CD4-positive, alpha-beta T cell treated with Interleukin-15 for 4 hours (primary cell): Measurements from ENCODE around the gene DOC2A.
A peak's percentile ranks its signal among the peaks of the same experiment; 100 is the strongest.
"Not testable (repeated sequence)": the region's sequence is repeated elsewhere in the genome, so short reads cannot be mapped to it uniquely, and the experiment has no call there.

ENCODE experiments used
- DNase-seq: peaks from one replicate; pipeline ENCODE4 v3.0.0-alpha.2; 2020; ENCODE audit warnings: low spot score

DOC2A gene

GRCh38 chr16:30010844-30011713 is at the start of gene DOC2A:
Gene DOC2A, minus strand, starts transcription at chr16:30011027. Its CDS starts 805 bp downstream, at chr16:30010222.
- DNase-seq = peak; percentile 13

DNA sequence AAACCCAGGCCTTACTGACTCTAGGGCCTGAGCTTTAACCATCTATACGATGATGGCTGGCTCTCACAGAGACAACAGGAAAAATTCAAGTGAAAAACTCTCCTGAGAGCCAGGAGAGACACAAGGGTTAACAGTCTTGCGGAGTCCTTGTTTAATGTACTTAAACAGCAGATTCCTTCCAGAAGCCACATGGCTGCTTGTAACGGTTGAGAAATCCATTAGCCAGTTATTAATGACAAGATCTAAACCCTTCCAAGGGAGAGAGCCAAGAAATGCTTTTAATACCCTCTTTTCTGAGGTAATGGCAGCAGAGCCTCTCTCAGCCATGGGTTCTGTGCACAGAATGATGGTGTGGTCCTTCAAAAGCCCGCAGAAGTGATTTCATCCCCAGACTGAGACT is 49.5 kb upstream of the DOC2A start:
- DNase-seq = no peak

DNA sequence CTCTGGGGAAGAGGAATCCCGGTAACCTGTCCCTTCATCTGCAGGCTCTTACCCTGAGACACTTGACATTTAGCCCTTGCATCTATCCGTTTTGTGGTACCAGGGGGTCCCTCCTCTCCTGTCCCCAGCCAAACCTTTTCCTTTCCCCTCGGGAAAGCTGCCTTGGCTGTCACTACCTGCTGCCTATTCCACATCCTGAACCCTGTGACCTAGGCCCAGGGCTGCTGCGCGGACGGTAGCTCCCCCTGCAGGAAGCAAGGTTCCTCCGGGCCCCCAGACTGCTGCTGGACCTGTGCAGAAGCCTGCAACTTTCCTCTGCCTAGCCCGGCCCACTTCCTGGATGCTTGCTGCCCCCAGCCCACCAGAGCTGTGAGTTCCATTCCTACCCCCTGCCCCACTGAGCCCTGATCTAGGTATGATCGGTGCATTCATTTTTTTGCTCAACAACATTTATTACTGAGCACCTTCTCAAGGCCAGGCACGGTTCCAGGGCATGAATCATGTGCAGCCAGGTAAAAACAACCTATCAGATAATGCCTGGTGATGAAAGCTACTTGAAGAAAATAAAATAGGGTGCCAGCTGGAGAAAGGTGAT is 44.2 kb upstream of the DOC2A start:
- peak; percentile 47 for DNase-seq

DNA sequence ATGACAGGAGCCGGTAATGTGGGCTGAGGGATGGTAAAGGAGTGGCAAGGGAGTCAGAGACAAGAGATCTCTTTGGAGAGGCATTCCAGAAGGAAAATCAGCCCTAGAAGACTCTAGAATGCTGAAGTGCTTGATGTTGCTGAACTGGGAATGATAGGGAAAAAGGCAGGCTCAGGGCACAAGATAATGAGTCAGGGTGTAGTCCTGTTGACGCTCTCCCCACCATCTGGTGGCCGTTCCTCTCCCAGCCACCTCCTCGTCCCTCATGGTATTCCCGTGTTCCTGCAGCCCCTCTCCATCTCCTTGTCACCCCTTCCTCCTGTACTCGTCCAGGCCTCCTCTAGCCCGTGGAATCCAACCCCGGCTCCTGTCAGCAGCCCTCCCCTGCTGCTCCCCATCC is 43.6 kb upstream of the DOC2A start:
- no peak for DNase-seq

DNA sequence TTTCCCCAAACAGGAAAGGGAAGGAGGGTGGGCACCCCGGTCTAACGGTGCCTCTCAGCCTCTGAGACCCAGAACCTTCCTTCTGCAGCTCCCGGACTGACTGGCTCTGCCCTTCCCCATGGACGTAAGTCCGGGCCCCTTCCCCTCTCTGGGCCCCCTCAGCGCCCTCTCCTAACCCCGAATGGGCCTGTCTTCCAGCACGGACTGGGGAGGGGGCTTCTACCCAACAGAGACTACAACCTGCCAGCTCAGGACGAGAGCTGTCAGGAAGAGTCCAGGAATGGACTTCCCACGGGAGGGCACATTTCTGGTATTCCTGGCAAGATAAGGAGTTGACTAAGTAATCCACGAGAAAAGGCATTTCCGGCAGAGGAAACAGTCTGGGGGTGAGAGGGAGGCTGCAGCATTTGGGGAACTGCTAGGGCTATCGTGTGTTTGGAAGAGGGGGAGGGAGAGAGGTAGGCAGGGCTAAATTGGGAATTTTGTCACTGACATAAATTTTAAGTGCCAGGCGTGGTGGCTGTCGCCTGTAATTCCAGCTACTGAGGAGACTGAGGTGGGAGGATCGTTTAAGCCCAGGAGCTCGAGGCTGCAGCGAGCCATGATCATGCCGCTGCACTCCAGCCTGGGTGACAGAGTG is 42.7 kb upstream of the DOC2A start:
- DNase-seq = no peak

- DNase-seq = peak; percentile 89
Measured at GRCh38 chr16:30052671-30053372, 42.0 kb upstream of the DOC2A start.

DNA sequence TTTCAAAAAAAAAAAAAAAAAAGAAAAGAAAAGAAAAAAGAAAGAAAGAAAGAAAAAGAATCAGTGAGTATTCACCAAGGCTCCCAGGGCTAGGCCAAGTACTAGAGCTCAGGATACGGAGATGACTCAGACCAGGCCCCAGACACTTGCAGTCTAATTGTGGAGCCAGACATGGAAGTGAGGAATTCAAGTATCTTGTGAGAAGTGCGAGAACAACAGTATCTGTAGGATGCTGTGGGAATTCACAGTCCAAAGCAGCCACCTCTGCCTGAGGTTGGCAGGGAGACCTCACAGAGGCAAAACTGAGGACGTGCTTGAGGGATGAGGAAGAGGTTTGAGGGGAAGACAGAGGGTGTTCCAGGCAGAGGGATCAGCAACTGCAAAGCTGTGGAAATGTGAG is 40.7 kb upstream of the DOC2A start:
- no peak for DNase-seq

- DNase-seq = no peak
Measured at GRCh38 chr16:30049871-30050270, 39.0 kb upstream of the DOC2A start.

DNA sequence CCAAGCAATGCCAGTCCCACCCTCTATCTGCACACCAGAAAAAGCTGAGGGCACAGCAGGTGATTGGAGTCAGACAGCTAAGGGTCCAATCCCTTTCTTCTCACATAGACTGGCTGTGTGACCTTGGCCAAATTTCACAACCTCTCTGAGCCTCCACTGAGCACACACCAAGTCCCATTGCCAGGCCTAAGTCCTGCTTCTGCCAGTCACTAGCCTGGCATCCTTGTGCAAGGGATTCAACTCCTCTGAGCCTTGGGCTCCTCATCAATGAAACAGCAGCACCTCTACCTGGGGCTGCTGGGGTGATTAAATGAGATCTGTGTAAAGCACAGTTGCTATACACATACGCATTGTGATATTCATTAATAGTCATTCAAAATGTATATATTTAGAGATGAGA is 35.8 kb upstream of the DOC2A start:
- no peak for DNase-seq

- DNase-seq = no peak
Measured at GRCh38 chr16:30046178-30046577, 35.4 kb upstream of the DOC2A start.

GRCh38 chr16:30041841-30042240 is 31.0 kb upstream of the DOC2A start:
- peak; percentile 39 for DNase-seq

DNA sequence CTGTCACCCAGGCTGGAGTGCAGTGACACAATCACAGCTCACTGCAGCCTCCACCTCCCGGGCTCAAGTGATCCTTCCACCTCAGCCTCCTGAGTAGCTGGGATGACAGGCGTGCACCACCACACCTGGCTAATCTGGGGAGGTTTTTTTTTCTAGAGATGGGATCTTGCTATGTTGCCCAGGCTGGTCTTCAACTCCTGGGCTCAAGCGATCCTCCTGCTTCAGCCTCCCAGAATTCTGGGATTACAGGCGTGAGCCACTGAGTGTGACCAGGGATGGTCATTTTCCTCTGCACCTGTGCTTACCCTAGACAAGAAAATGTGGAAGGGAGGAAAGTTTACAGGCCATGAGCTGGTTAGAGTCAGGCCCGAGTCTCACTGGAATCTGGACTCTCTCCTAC is 29.9 kb upstream of the DOC2A start:
- DNase-seq = not testable (repeated sequence)

DNA sequence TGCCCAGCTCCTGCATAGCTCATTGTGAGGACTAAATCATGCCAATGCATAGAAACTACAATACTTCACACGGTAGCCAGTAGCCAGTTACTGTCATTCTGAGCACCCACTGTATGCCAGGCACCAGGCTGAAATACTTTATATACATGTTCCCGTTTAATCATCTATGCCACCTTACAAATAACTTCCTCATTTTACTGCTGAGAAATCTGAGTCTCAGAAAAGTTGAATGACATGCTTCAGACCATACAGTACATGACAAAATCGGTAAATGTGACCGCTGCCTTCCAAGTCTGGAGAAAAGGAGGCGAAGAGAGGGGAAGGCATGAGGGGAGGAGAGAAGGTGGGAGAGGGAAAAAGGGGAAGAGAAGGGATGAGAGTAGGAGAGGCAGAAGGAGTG is 29.4 kb upstream of the DOC2A start:
- no peak for DNase-seq

DNA sequence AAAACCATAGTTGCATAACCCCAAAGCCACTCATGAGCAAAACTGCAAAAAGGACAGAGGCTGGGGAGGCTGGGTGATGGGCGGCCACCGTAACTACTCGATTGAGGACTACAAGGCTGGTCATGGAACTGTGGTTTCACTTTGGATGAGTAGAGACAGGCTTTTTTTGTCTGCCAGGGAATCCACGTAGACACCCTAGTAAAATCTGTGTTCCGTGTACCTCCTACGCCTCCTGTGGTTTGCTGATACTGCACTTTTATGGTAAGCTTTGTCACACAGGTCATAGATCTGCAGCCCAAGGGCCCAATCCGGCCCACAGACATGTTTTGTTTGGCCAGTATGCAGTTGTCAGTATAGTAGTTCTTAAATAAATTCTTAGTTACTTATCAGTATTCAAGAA is 22.4 kb upstream of the DOC2A start:
- DNase-seq = no peak

GRCh38 chr16:30032083-30032819 is 21.4 kb upstream of the DOC2A start:
- DNase-seq = peak; percentile 66

- DNase-seq = no peak
Measured at GRCh38 chr16:30031477-30031918, 20.7 kb upstream of the DOC2A start.

GRCh38 chr16:30030841-30031413 is 20.1 kb upstream of the DOC2A start, which contains the start of gene TLCD3B:
Gene TLCD3B, minus strand, starts transcription at chr16:30031271. Its CDS starts 744 bp downstream, at chr16:30030527.
- no peak for DNase-seq

DNA sequence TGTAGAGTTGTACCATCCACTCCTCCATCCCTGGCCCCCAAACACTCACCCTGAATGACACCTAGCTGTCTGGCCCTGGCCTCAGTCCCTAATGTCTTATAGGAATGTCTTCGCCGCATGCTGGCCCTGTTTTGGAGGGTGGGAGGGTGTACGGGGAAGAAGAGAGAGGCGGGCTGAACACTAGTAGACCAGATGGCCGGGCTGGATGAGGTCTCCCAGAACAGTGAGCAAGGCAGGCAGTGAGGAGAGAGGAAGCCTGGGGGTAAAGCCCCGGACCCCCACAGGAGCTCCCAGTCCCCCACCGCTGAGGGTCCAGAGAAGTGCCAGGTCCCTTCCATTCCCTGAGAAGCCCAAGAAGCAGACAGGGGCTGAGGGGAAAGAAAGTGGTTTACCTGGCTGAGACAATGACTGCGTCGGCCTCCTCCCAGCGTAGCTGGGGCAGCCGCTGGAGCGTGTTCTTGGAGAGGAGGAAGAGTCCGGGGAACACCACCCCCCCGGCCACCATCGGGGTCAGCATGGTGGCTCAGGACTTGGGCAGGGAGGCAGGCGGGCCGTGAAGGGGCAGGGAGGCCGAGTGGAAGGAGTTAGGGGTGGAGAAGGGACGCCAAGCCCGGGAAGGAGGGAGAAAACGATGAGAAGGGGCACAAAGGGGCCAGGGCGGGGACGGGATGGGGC is 19.3 kb upstream of the DOC2A start:
- DNase-seq = no peak

- no peak for DNase-seq
Measured at GRCh38 chr16:30028438-30029076, 17.7 kb upstream of the DOC2A start.
